Glomerular endothelial cell (primary cell): ENCODE results near the gene RBFOX2. TPM values are rescaled to one million over a fixed set of nuclear protein-coding genes. Genes with fewer than 3 reads are reported as not detected.
A peak's percentile ranks its signal among the peaks of the same experiment; 100 is the strongest.

Experiments used
- DNase-seq: peaks from one replicate; pipeline ENCODE4 v3.0.0-alpha.2; 2011; ENCODE audit warnings: low read depth, low spot score; ENCODE audit errors: extremely low read depth
- total RNA-seq: library from RNA; depleted of rRNA; stranded (reverse); fragments of >200 nt; gene quantifications from 2 replicates; pipeline ENCODE4 v1.2.3, GENCODE V29; 2015

The RBFOX2 gene
- total RNA-seq, 1 donor from 2014 or later, result 121 TPM

GRCh38 chr22:35873426-35873825 lies 155.2 kb downstream of the RBFOX2 start:
- no peak for DNase-seq

- no peak for DNase-seq
Measured at GRCh38 chr22:35872451-35872850, 156.2 kb downstream of the RBFOX2 start.

- DNase-seq, result no peak
Measured at GRCh38 chr22:35870517-35871293, 157.9 kb downstream of the RBFOX2 start.

GRCh38 chr22:35868938-35869337 lies 159.7 kb downstream of the RBFOX2 start:
- DNase-seq, result no peak

- DNase-seq, result no peak
Measured at GRCh38 chr22:35866651-35867050, 162.0 kb downstream of the RBFOX2 start.

GRCh38 chr22:35864545-35865165 lies 164.0 kb downstream of the RBFOX2 start:
- DNase-seq, result no peak

GRCh38 chr22:35863432-35863831 lies 165.2 kb downstream of the RBFOX2 start:
- no peak for DNase-seq

DNA sequence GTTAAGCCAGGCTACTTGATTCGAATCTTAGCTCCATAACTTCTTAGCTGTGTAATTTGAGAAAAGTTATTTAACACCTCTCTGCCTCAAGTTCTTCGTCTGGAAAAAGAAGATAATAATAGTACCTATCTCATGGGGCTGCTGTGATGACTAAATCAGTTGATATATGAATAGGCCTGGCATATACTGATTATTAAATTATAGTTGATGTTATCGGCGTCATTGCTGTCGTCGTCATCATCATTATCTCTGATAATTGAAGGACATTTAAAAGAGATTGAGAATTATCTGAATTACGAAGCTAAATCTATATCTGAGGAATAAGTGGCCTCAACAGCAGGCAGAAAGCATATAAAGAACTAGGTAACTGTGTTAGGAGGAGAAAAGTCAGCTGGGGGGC lies 165.9 kb downstream of the RBFOX2 start:
- DNase-seq, result no peak

DNA sequence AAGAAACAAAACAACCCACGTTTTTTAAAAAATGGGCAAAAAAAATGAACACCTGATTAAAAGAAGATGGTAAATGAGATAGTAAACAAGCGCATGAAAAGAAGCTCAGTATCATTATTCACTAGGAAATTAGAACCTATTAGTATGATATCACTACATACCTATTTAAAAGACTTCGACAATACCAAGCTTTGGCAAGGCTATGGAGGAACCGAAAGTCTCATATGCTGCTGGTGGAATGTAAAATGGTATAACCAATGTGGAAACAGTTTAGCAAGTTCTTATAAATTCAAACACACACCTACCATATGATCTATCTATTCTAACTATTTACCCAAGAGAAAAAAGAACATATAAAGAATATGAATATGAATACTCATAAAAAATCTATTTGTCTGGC lies 167.2 kb downstream of the RBFOX2 start:
- DNase-seq, result no peak

- no peak for DNase-seq
Measured at GRCh38 chr22:35860837-35861236, 167.8 kb downstream of the RBFOX2 start.

- no peak for DNase-seq
Measured at GRCh38 chr22:35860087-35860733, 168.4 kb downstream of the RBFOX2 start.

DNA sequence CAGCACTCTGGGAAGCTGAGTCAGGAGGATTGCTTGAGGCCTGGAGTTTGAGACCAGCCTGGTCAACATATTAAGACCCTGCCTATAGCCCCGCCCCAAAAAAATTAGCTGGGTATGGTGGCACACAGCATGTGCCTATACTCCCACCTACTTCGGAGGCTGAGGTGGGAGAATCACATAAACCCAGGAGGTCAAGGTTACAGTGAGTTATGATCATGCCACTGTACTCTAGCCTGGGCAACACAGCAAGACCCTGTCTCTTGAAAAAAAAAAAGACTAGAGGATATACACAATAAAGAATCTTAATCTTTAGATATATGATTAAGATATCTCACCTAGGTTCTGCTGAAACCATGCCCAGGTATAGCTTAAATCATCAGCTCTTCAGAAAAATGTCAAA lies 174.3 kb downstream of the RBFOX2 start:
- DNase-seq, result no peak

GRCh38 chr22:35852076-35852475 lies 176.5 kb downstream of the RBFOX2 start:
- DNase-seq, result no peak

GRCh38 chr22:35850831-35851230 lies 177.8 kb downstream of the RBFOX2 start:
- no peak for DNase-seq

DNA sequence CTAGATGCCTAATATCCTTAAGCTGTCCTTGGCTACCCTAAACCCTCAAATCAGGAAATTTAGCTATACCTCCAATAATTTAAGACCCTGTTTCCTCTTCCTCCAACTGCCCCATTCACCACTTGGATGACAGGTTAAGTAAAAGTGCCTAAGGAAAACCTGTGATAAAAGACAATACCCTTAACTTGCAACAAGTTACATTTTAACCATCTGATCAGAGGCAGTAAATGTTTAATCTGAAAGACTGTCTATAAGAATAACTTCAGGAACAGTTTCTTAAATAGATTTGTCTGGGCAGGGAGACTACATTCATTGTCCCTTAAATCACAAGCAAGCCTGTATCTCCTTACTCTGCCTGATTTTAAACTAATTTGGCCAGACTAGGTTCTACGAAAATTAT lies 181.8 kb downstream of the RBFOX2 start:
- no peak for DNase-seq

- no peak for DNase-seq
Measured at GRCh38 chr22:35844886-35845285, 183.7 kb downstream of the RBFOX2 start.

- DNase-seq, result no peak
Measured at GRCh38 chr22:35842954-35843353, 185.7 kb downstream of the RBFOX2 start.

- no peak for DNase-seq
Measured at GRCh38 chr22:35842519-35842913, 186.1 kb downstream of the RBFOX2 start.

- DNase-seq, result no peak
Measured at GRCh38 chr22:35841907-35842518, 186.6 kb downstream of the RBFOX2 start.

DNA sequence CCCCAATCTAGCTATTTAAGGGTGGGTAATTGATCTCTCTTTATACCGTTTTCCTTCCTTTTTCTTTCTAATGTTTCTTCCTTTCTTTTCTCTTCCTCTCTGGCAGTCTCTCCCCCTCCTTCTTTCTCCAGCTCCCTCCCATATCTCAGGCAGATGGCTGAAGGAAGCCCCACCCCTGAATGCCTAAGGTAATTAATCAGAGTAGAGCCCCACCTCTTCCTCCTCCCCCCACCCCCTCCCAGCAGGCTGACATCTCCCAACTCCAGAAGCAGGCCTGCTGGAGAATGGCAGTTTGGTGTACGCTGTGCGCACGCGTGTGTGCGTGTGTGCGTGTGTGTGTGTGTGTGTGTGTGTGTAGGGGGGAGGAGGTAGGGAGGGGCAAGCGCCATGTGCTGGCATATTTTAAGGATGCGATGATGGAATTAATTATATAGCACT lies 188.3 kb downstream of the RBFOX2 start:
- peak; percentile 62 for DNase-seq

DNA sequence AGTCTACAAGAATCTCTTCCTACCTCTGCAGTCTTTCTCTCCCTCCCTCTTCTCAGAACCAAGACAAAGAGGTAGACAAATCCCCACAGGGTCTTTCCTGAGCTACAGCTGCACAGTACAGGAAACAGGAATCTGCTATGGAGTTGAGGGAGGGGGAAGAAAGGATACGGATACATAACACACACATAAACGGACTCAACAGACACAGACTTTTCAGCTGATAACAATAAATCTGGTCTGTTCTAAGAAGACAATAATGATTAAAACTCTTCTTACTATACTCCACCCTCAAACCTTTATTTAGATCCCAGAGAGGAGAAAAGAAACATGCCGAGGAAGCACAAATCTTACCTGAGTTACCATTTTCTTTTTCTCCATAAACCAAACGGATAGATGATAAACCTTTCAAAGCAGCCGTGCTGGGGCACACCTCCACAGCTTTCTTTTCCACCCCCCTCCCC lies 188.8 kb downstream of the RBFOX2 start:
- no peak for DNase-seq
